H1 (cell line): ENCODE results near the gene APBA2. TPM values are rescaled to one million over a fixed set of nuclear protein-coding genes. Genes with fewer than 3 reads are reported as not detected.

Source experiments
- CTCF ChIA-PET: fragments of 300-600 bp; sonication (Branson Sonifier 250); formaldehyde crosslinking; loops from one replicate; lab custom pipeline; 2021; ENCODE audit not compliant: partially characterized antibody; lab: Charles Lee
- POLR2A ChIA-PET: fragments of 300-600 bp; sonication (Branson Sonifier 250); formaldehyde crosslinking; loops from one replicate; lab custom pipeline; 2021; ENCODE audit warnings: inconsistent platforms; ENCODE audit not compliant: partially characterized antibody; lab: Charles Lee
- DNase-seq, 2 experiments: peaks; one replicate each; pipeline versions ENCODE4 v3.0.0 to v3.0.0-alpha.2; 2010 to 2022; ENCODE audit warnings: low spot score in 2 of 2, low read depth in 1 of 2, mixed read lengths in 1 of 2
- FAIRE-seq: peaks from 2 replicates; lab custom pipeline; 2011; peaks lifted over from hg19 to GRCh38; lab: Jason Lieb, UNC
- H2AFZ ChIP-seq: 2 replicates; pipeline ENCODE4 v1.8.1; 2012; ENCODE audit warnings: low read length, inconsistent platforms
- H2AK5ac ChIP-seq: 2 replicates; pipeline ENCODE4 v1.6.1; 2013; ENCODE audit warnings: low read depth, low read length
- H2BK120ac ChIP-seq: replicated peaks from 2 replicates; pipeline ENCODE3; 2013; ENCODE audit warnings: low read depth, low read length, inconsistent platforms
- H2BK12ac ChIP-seq: 2 replicates; pipeline ENCODE4 v1.6.1; 2013; ENCODE audit warnings: low read depth, low read length
- H2BK15ac ChIP-seq: 2 replicates; pipeline ENCODE4 v1.6.1; 2013; ENCODE audit warnings: low read length
- H2BK20ac ChIP-seq: 2 replicates; pipeline ENCODE4 v1.6.1; 2013; ENCODE audit warnings: low read length
- H2BK5ac ChIP-seq: 2 replicates; pipeline ENCODE4 v1.6.1; 2013; ENCODE audit warnings: low read depth, low read length
- H3K14ac ChIP-seq: 2 replicates; pipeline ENCODE4 v1.6.1; 2013; ENCODE audit warnings: inconsistent platforms; ENCODE audit not compliant: insufficient read length
- H3K18ac ChIP-seq: 2 replicates; pipeline ENCODE4 v1.6.1; 2013; ENCODE audit warnings: low read length; ENCODE audit errors: extremely low read depth
- H3K23ac ChIP-seq: 2 replicates; pipeline ENCODE4 v1.6.1; 2013; ENCODE audit warnings: inconsistent platforms; ENCODE audit not compliant: insufficient read length
- H3K23me2 ChIP-seq: 2 replicates; pipeline ENCODE4 v1.6.1; 2013; ENCODE audit warnings: low read depth, low read length
- H3K27ac ChIP-seq: 2 replicates; pipeline ENCODE4 v1.6.1; 2011; ENCODE audit warnings: low read depth, low read length, inconsistent platforms
- H3K27me3 ChIP-seq, 4 experiments: replicated peaks in 1 of 4; 1 replicate in 1 of 4; 2 replicates in 3 of 4; pipeline versions ENCODE4 v1.6.1 to v1.8.1; 2011 to 2013; ENCODE audit warnings: low read length in 3 of 4, mild to moderate bottlenecking in 3 of 4, inconsistent platforms in 2 of 4, mixed read lengths in 2 of 4, moderate library complexity in 1 of 4; ENCODE audit not compliant: control insufficient read depth in 3 of 4, insufficient read depth in 3 of 4; ENCODE audit errors: extremely low read depth in 1 of 4
- H3K36me3 ChIP-seq, 4 experiments: 2 replicates each; pipeline versions ENCODE4 v1.6.1 to v1.8.1; 2011 to 2013; ENCODE audit warnings: mild to moderate bottlenecking in 4 of 4, low read length in 3 of 4, moderate library complexity in 2 of 4, control low read depth in 1 of 4, inconsistent platforms in 1 of 4; ENCODE audit not compliant: insufficient read depth in 4 of 4, control insufficient read depth in 2 of 4
- H3K4ac ChIP-seq: replicated peaks from 2 replicates; pipeline ENCODE3; 2013; ENCODE audit warnings: low read length, low read depth, mixed read lengths, inconsistent platforms; ENCODE audit not compliant: insufficient read length
- H3K4me1 ChIP-seq, 4 experiments: replicated peaks in 1 of 4; 1 replicate in 1 of 4; 2 replicates in 3 of 4; pipeline versions ENCODE4 v1.6.1 to v1.8.1; 2011 to 2013; ENCODE audit warnings: low read length in 3 of 4, inconsistent platforms in 2 of 4, mixed read lengths in 1 of 4; ENCODE audit not compliant: insufficient read depth in 4 of 4, control insufficient read depth in 3 of 4
- H3K4me2 ChIP-seq, 2 experiments: 2 replicates each; pipeline versions ENCODE4 v1.6.1 to v1.8.1; 2011 to 2013; ENCODE audit warnings: low read depth in 2 of 2, low read length in 2 of 2, control low read depth in 1 of 2, inconsistent platforms in 1 of 2, mild to moderate bottlenecking in 1 of 2; ENCODE audit not compliant: insufficient read depth in 1 of 2
- H3K4me3 ChIP-seq, 4 experiments: fragments of 200-600, 300-600 bp in 1 of 4; sonication (generic), shearing (Covaris generic), sonication (Bioruptor Twin) in 1 of 4; 2 replicates each; pipeline versions ENCODE4 v1.5.1 to v1.8.1; 2011 to 2016; ENCODE audit warnings: low read length in 4 of 4, low read depth in 3 of 4, control low read depth in 2 of 4, inconsistent platforms in 2 of 4, mild to moderate bottlenecking in 2 of 4, mixed read lengths in 1 of 4, moderate library complexity in 1 of 4; ENCODE audit not compliant: insufficient read depth in 2 of 4; ENCODE audit errors: extremely low read depth in 1 of 4
- H3K56ac ChIP-seq: replicated peaks from 2 replicates; pipeline ENCODE3; 2013; ENCODE audit warnings: low read depth, mild to moderate bottlenecking, mixed read lengths, low read length, inconsistent platforms; ENCODE audit not compliant: insufficient read length
- H3K79me1 ChIP-seq: 2 replicates; pipeline ENCODE4 v1.6.1; 2013; ENCODE audit warnings: low read depth, low read length, control low read depth
- H3K79me2 ChIP-seq, 2 experiments: 2 replicates each; pipeline versions ENCODE4 v1.6.1 to v1.8.1; 2012 to 2013; ENCODE audit warnings: low read length in 2 of 2, mild to moderate bottlenecking in 2 of 2, inconsistent platforms in 1 of 2; ENCODE audit not compliant: insufficient read depth in 2 of 2, control insufficient read depth in 1 of 2
- H3K9ac ChIP-seq, 4 experiments: replicated peaks in 1 of 4; 1 replicate in 1 of 4; 2 replicates in 3 of 4; pipeline versions ENCODE4 v1.6.1 to v1.8.1; 2011 to 2013; ENCODE audit warnings: low read depth in 3 of 4, low read length in 3 of 4, control low read depth in 2 of 4, mild to moderate bottlenecking in 2 of 4, moderate library complexity in 2 of 4, inconsistent platforms in 1 of 4; ENCODE audit errors: extremely low read depth in 1 of 4
- H3K9me3 ChIP-seq, 2 experiments: 2 replicates each; pipeline versions ENCODE4 v1.6.1 to v1.8.1; 2012 to 2013; ENCODE audit warnings: mild to moderate bottlenecking in 2 of 2, moderate library complexity in 2 of 2, control low read depth in 1 of 2, inconsistent platforms in 1 of 2, low read depth in 1 of 2, low read length in 1 of 2, mixed read lengths in 1 of 2; ENCODE audit not compliant: insufficient read depth in 2 of 2
- H4K20me1 ChIP-seq, 2 experiments: replicated peaks in 1 of 2; 2 replicates each; pipeline versions ENCODE3 to v1.8.1; 2011 to 2013; ENCODE audit warnings: inconsistent platforms in 2 of 2, low read length in 2 of 2, mild to moderate bottlenecking in 1 of 2; ENCODE audit not compliant: insufficient read depth in 2 of 2, control insufficient read depth in 1 of 2
- H4K5ac ChIP-seq: 2 replicates; pipeline ENCODE4 v1.6.1; 2013; ENCODE audit warnings: low read length, low read depth, mixed read lengths, inconsistent platforms; ENCODE audit not compliant: insufficient read length
- H4K8ac ChIP-seq: 2 replicates; pipeline ENCODE4 v1.8.0; 2013; ENCODE audit warnings: mild to moderate bottlenecking, moderate library complexity, low read length, inconsistent platforms; ENCODE audit not compliant: insufficient read depth; ENCODE audit errors: extremely low read depth
- H4K91ac ChIP-seq: replicated peaks from 2 replicates; pipeline ENCODE3; 2013; ENCODE audit warnings: low read length, mixed read lengths, inconsistent platforms; ENCODE audit not compliant: insufficient read length
- CHD1 ChIP-seq: IDR thresholded peaks from 2 replicates; pipeline ENCODE4 v1.6.1; 2012; ENCODE audit warnings: low read depth, low read length, improper control_type of control experiment
- JUN ChIP-seq: IDR thresholded peaks from 2 replicates; pipeline ENCODE4 v1.6.1; 2011; ENCODE audit warnings: low read depth, mild to moderate bottlenecking, improper control_type of control experiment, low read length
- RXRA ChIP-seq: IDR thresholded peaks from 2 replicates; pipeline ENCODE4 v1.6.1; 2011; ENCODE audit warnings: low read depth, mild to moderate bottlenecking, low read length, moderate library complexity; ENCODE audit not compliant: insufficient read depth
- SIX5 ChIP-seq: IDR thresholded peaks from 2 replicates; pipeline ENCODE4 v1.6.1; 2011; ENCODE audit warnings: mild to moderate bottlenecking, low read depth, low read length
- WGBS, 2 experiments: shearing (Covaris generic) in 1 of 2; methylation state at CpG; one replicate each; pipeline versions ENCODE4 v1.1.6 to v1.1.7; 2013 to 2015; ENCODE audit warnings: low lambda C conversion rate in 2 of 2, mixed read lengths in 2 of 2, inconsistent platforms in 1 of 2, low coverage in 1 of 2, missing lambda C conversion rate in 1 of 2; ENCODE audit not compliant: insufficient replicate concordance in 2 of 2, insufficient coverage in 1 of 2, insufficient read length in 1 of 2; ENCODE audit errors: extremely low coverage in 1 of 2, missing lambda C conversion rate in 1 of 2; 5-methylcytosine and 5-hydroxymethylcytosine counted together
- polyA plus RNA-seq, 7 experiments: library from polyadenylated mRNA; depleted of rRNA in 3 of 7; stranded (reverse) in 5 of 7; unstranded in 2 of 7; fragments of >200 nt in 5 of 7; fragments of 200-250 nt in 2 of 7; gene quantifications; 1 replicate in 5 of 7; 2 replicates in 1 of 7; 4 replicates in 1 of 7; pipeline versions ENCODE4 v1.2.1 to v1.2.3, GENCODE V29; 2011 to 2013; ENCODE audit warnings: missing spikeins in 2 of 7, mixed read lengths in 2 of 7
- total RNA-seq: library from RNA; stranded (reverse); fragmentation: NEBNext Ultra II Directional; extraction: Animal tissue kit (Norgen Biotek cat#: 25700); gene quantifications from 2 replicates; pipeline ENCODE4 v1.2.1, GENCODE V29; 2021

Gene APBA2
- total and polyA plus RNA-seq, 2 of the 8 experiments (the other 6 are each of a cell fraction or from before 2014, with no cell fraction given): 15.5 to 19.0 TPM

DNA sequence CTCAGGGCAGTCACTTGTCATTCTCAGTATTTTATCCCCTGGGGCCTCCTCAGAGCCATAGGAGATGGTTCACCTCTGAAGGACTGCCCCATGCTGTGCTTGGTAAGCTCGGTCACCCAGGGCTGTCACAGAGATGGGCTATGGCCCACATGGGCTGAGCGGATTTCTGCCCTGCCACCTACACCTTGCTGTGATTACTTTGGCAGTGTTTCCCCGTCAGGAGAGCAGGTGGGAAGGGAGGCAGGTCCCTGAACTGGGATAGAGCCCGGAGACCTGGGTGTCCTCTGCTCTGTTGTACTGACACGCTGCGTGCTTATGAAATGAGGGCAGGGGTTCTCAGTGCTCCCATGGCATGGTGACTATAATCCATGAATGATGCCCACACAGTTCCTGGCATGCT lies 48.9 kb downstream of the APBA2 start:
- no peak overlapping the region for H3K4me3 ChIP-seq
- H3K56ac ChIP-seq: no peak overlapping the region
- peaks cover 0 to 2% of the 10 kb centered on the region in 2 experiments for H4K20me1 ChIP-seq
- no peak overlapping the region for H3K14ac ChIP-seq
- H3K79me1 ChIP-seq: no peaks in the 10 kb centered on the region
- no peak overlapping the region for H3K9ac ChIP-seq
- ChIA-PET CTCF (interaction anchor here (0.6 to 6.8 kb wide), 20 partner anchors 9 to 167 kb away, joined by 3 to 78 read pairs (median 5); no protein-coding TSS in a partner anchor), POLR2A (no interaction called here)
- H3K27ac ChIP-seq: no peak overlapping the region
- no peak overlapping the region for H2BK5ac ChIP-seq
- no peak overlapping the region for H2AK5ac ChIP-seq
- H3K18ac ChIP-seq: no peak overlapping the region
- H3K79me2 ChIP-seq: no peaks in the 10 kb centered on the region
- H4K8ac ChIP-seq: no peak overlapping the region
- H2AFZ ChIP-seq: no peak overlapping the region
- H3K4me2 ChIP-seq: no peak overlapping the region
- no peak overlapping the region for H3K4ac ChIP-seq
- DNase-seq (no peak), FAIRE-seq (no peak)
- no peaks in the 10 kb centered on the region for H3K36me3 ChIP-seq
- H3K27me3 ChIP-seq: no peaks in the 10 kb centered on the region
- no peak overlapping the region; the same call in 1 of the 2 replicates for H2BK15ac ChIP-seq
- H3K23me2 ChIP-seq: no peaks in the 10 kb centered on the region; the same call in 1 of the 2 replicates
- no peak overlapping the region for H4K91ac ChIP-seq
- no peak overlapping the region for H2BK20ac ChIP-seq
- no peak overlapping the region for H2BK120ac ChIP-seq
- H2BK12ac ChIP-seq: no peak overlapping the region
- H3K9me3 ChIP-seq: peaks cover 0 to 2% of the 10 kb centered on the region in 2 experiments; a peak in 1 of 4 replicates
- no peak overlapping the region for H4K5ac ChIP-seq
- TF ChIP-seq RXRA (no peak), SIX5 (no peak), JUN (no peak), CHD1 (no peak)
- WGBS, 2 experiments: 87% methylated on average over 6 of the region's 6 CpGs; no CpG with 5 or more reads in 1 of the 2 experiments
- no peak overlapping the region for H3K23ac ChIP-seq
- peaks cover 0 to 9% (median 4%) of the 10 kb centered on the region in 4 experiments; a peak in 4 of 7 replicates for H3K4me1 ChIP-seq
